Vagina (tissue), 2 donors: ENCODE results near the gene SPDYE4.

Experiments used
- CTCF ChIP-seq, 3 experiments: fragments of 450-650 bp in 2 of 3; fragments of 200-600 bp in 1 of 3; sonication (generic) in 1 of 3; IDR thresholded peaks; one replicate each; pipeline ENCODE4 v1.5.1; 2017 to 2019; ENCODE audit warnings: antibody characterized with exemption in 3 of 3, mild to moderate bottlenecking in 2 of 3, moderate library complexity in 2 of 3
- POLR2A ChIP-seq, 2 donors: fragments of 450-650 bp; IDR thresholded peaks; one replicate each; pipeline ENCODE4 v1.6.1; 2017; ENCODE audit warnings: antibody characterized with exemption in 2 of 2, mild to moderate bottlenecking in 2 of 2, moderate library complexity in 2 of 2
- POLR2AphosphoS5 ChIP-seq, 2 donors: sonication (generic); formaldehyde crosslinking; IDR thresholded peaks; one replicate each; pipeline ENCODE4 v1.9.0; 2017; ENCODE audit warnings: antibody characterized with exemption in 2 of 2, mild to moderate bottlenecking in 2 of 2, low read depth in 1 of 2; ENCODE audit not compliant: insufficient read depth in 1 of 2

GRCh38 chr17:8791248-8791909, 33.0 kb upstream of the SPDYE4 start:
- TF ChIP-seq CTCF (IDR thresholded peaks at IDR 0.05) (no peak), POLR2A (IDR thresholded peaks at IDR 0.05) (no peak), POLR2AphosphoS5 (IDR thresholded peaks at IDR 0.05; ENCODE audit: insufficient read depth in 1 of 2, low read depth in 1 of 2) (no peak)
